Mucosa of rectum (tissue), 2 donors: Measurements from ENCODE around the gene TOR1AIP2.

Experiments used
- H3K27ac ChIP-seq, 2 donors: one replicate each; pipeline ENCODE4 v1.7.0; 2013; ENCODE audit warnings: inconsistent platforms in 2 of 2, low read depth in 2 of 2, low read length in 2 of 2
- H3K27me3 ChIP-seq, 2 donors: one replicate each; pipeline ENCODE4 v1.7.0; 2013; ENCODE audit warnings: low read length in 2 of 2; ENCODE audit not compliant: control insufficient read depth in 2 of 2, insufficient read depth in 2 of 2
- H3K36me3 ChIP-seq, 2 donors: one replicate each; pipeline ENCODE4 v1.7.0; 2013; ENCODE audit warnings: low read length in 2 of 2; ENCODE audit not compliant: control insufficient read depth in 2 of 2, insufficient read depth in 2 of 2
- H3K4me1 ChIP-seq, 2 donors: one replicate each; pipeline ENCODE4 v1.7.0; 2013; ENCODE audit warnings: low read length in 2 of 2, mild to moderate bottlenecking in 1 of 2; ENCODE audit not compliant: control insufficient read depth in 2 of 2, insufficient read depth in 2 of 2
- H3K4me3 ChIP-seq, 2 donors: one replicate each; pipeline ENCODE4 v1.7.0; 2013; ENCODE audit warnings: low read length in 2 of 2
- H3K9ac ChIP-seq, 2 donors: one replicate each; pipeline ENCODE4 v1.7.0; 2013; ENCODE audit warnings: low read length in 2 of 2, low read depth in 1 of 2, mild to moderate bottlenecking in 1 of 2
- H3K9me3 ChIP-seq, 2 donors: one replicate each; pipeline ENCODE4 v1.7.0; 2013; ENCODE audit warnings: low read length in 2 of 2; ENCODE audit not compliant: control insufficient read depth in 2 of 2
- donor health status: healthy.
- donor health status: Normal muscosa, but diverticular disease.

Gene TOR1AIP2

GRCh38 chr1:179876300-179876715, 1.3 kb downstream of the TOR1AIP2 start:
- Histone ChIP-seq H3K27me3 (no peaks in the 10 kb centered on the region), H3K4me1 (peaks cover 24 to 28% of the 10 kb centered on the region in 2 donors), H3K9ac (no peak overlapping the region), H3K4me3 (peak overlapping the region; percentile 83 to 96), H3K27ac (peak overlapping the region in 1 of 2 donors; percentile 2), H3K9me3 (no peaks in the 10 kb centered on the region), H3K36me3 (peaks cover 4 to 7% of the 10 kb centered on the region in 2 donors)

- peaks cover 21 to 25% of the 10 kb centered on the region in 2 donors for H3K4me1 ChIP-seq
- H3K9me3 ChIP-seq, result no peaks in the 10 kb centered on the region
- peaks cover 4 to 7% of the 10 kb centered on the region in 2 donors for H3K36me3 ChIP-seq
- H3K4me3 ChIP-seq, result peak overlapping the region in 1 of 2 donors; percentile 96
- H3K27me3 ChIP-seq, result no peaks in the 10 kb centered on the region
- H3K9ac ChIP-seq, result no peak overlapping the region
- no peak overlapping the region for H3K27ac ChIP-seq
Measured at GRCh38 chr1:179875596-179876299, 1.9 kb downstream of the TOR1AIP2 start.

GRCh38 chr1:179873438-179873851, 4.2 kb downstream of the TOR1AIP2 start:
- H3K4me1 ChIP-seq, result peaks cover 21 to 25% of the 10 kb centered on the region in 2 donors
- H3K4me3 ChIP-seq, result peak overlapping the region in 1 of 2 donors; percentile 33
- H3K36me3 ChIP-seq, result peaks cover 8% of the 10 kb centered on the region in 2 donors
- H3K27ac ChIP-seq, result no peak overlapping the region
- H3K9me3 ChIP-seq, result no peaks in the 10 kb centered on the region
- H3K9ac ChIP-seq, result no peak overlapping the region
- H3K27me3 ChIP-seq, result no peaks in the 10 kb centered on the region

- Histone ChIP-seq H3K27ac (no peak overlapping the region), H3K9me3 (no peaks in the 10 kb centered on the region), H3K4me1 (peaks cover 17 to 25% of the 10 kb centered on the region in 2 donors), H3K4me3 (no peak overlapping the region), H3K36me3 (peaks cover 10 to 11% of the 10 kb centered on the region in 2 donors), H3K27me3 (no peaks in the 10 kb centered on the region), H3K9ac (no peak overlapping the region)
Measured at GRCh38 chr1:179872558-179872957, 5.0 kb downstream of the TOR1AIP2 start.

GRCh38 chr1:179871940-179872339, 5.7 kb downstream of the TOR1AIP2 start:
- no peaks in the 10 kb centered on the region for H3K9me3 ChIP-seq
- no peak overlapping the region for H3K27ac ChIP-seq
- no peak overlapping the region for H3K4me3 ChIP-seq
- no peak overlapping the region for H3K9ac ChIP-seq
- H3K27me3 ChIP-seq, result no peaks in the 10 kb centered on the region
- peaks cover 17 to 25% of the 10 kb centered on the region in 2 donors for H3K4me1 ChIP-seq
- peaks cover 12 to 16% of the 10 kb centered on the region in 2 donors for H3K36me3 ChIP-seq

GRCh38 chr1:179870870-179871269, 6.7 kb downstream of the TOR1AIP2 start:
- Histone ChIP-seq H3K4me1 (peaks cover 10 to 23% of the 10 kb centered on the region in 2 donors), H3K36me3 (peaks cover 12 to 23% of the 10 kb centered on the region in 2 donors), H3K9me3 (no peaks in the 10 kb centered on the region), H3K27ac (no peak overlapping the region), H3K27me3 (no peaks in the 10 kb centered on the region), H3K4me3 (no peak overlapping the region), H3K9ac (no peak overlapping the region)

- Histone ChIP-seq H3K27me3 (no peaks in the 10 kb centered on the region), H3K9ac (no peak overlapping the region), H3K36me3 (peaks cover 19 to 47% of the 10 kb centered on the region in 2 donors), H3K4me3 (no peak overlapping the region), H3K4me1 (peaks cover 0 to 3% of the 10 kb centered on the region in 2 donors), H3K9me3 (no peaks in the 10 kb centered on the region), H3K27ac (no peak overlapping the region)
Measured at GRCh38 chr1:179867493-179868330, 9.9 kb downstream of the TOR1AIP2 start.

GRCh38 chr1:179866616-179867015, 11.0 kb downstream of the TOR1AIP2 start:
- H3K9ac ChIP-seq, result no peak overlapping the region
- H3K36me3 ChIP-seq, result peaks cover 20 to 47% of the 10 kb centered on the region in 2 donors
- H3K27me3 ChIP-seq, result no peaks in the 10 kb centered on the region
- H3K4me3 ChIP-seq, result no peak overlapping the region
- H3K4me1 ChIP-seq, result no peaks in the 10 kb centered on the region
- no peaks in the 10 kb centered on the region for H3K9me3 ChIP-seq
- no peak overlapping the region for H3K27ac ChIP-seq

GRCh38 chr1:179865377-179865776, 12.2 kb downstream of the TOR1AIP2 start:
- Histone ChIP-seq H3K4me3 (no peak overlapping the region), H3K9me3 (no peaks in the 10 kb centered on the region), H3K36me3 (peaks cover 31 to 50% of the 10 kb centered on the region in 2 donors), H3K27ac (no peak overlapping the region), H3K27me3 (no peaks in the 10 kb centered on the region), H3K4me1 (no peaks in the 10 kb centered on the region), H3K9ac (no peak overlapping the region)

GRCh38 chr1:179860652-179861051, 17.0 kb downstream of the TOR1AIP2 start:
- H3K4me3 ChIP-seq, result no peak overlapping the region
- peaks cover 32 to 42% of the 10 kb centered on the region in 2 donors for H3K36me3 ChIP-seq
- H3K9me3 ChIP-seq, result no peaks in the 10 kb centered on the region
- no peaks in the 10 kb centered on the region for H3K4me1 ChIP-seq
- no peaks in the 10 kb centered on the region for H3K27me3 ChIP-seq
- no peak overlapping the region for H3K27ac ChIP-seq
- no peak overlapping the region for H3K9ac ChIP-seq
